K562 (cell line): Measurements from ENCODE around the gene SARS1. TPM values are rescaled to one million over a fixed set of nuclear protein-coding genes. Genes with fewer than 3 reads are reported as not detected.

Source experiments
- BCL6 ChIP-seq: fragments of 250-450 bp; sonication (Bioruptor Pico); IDR thresholded peaks from 2 replicates; pipeline ENCODE4 v1.4.0; 2020
- CBFB ChIP-seq: sonication (generic); formaldehyde crosslinking; IDR thresholded peaks from 2 replicates; pipeline ENCODE4 v1.4.0; 2020; ENCODE audit warnings: mild to moderate bottlenecking, missing genetic modification reagents
- CEBPZ ChIP-seq: fragments of 150-350 bp; IDR thresholded peaks from 2 replicates; pipeline ENCODE4 v1.6.1; 2014; ENCODE audit warnings: low read depth, mild to moderate bottlenecking, low read length, borderline replicate concordance
- ELF4 ChIP-seq: fragments of 450-650 bp; formaldehyde crosslinking; IDR thresholded peaks from 2 replicates; pipeline ENCODE4 v1.4.0; 2022; ENCODE audit warnings: missing genetic modification characterization
- FOXP4 ChIP-seq: sonication (generic); formaldehyde crosslinking; IDR thresholded peaks from 2 replicates; pipeline ENCODE4 v1.8.0; 2022; ENCODE audit warnings: mild to moderate bottlenecking, missing genetic modification reagents, borderline replicate concordance
- IRF1 ChIP-seq: sonication (generic); formaldehyde crosslinking; IDR thresholded peaks from 2 replicates; pipeline ENCODE4 v1.8.0; 2022; ENCODE audit warnings: missing genetic modification reagents, mild to moderate bottlenecking, borderline replicate concordance
- KAT2B ChIP-seq: IDR thresholded peaks from one replicate; pipeline ENCODE4 v1.6.1; 2012; ENCODE audit warnings: low read depth, mild to moderate bottlenecking, control low read depth, inconsistent platforms, low read length, moderate library complexity
- MAFG ChIP-seq: fragments of 450-650 bp; conservative IDR thresholded peaks from 2 replicates; pipeline ENCODE4 v1.6.1; 2016; ENCODE audit warnings: missing genetic modification characterization, missing compliant biosample characterization
- MIER1 ChIP-seq: fragments of 450-650 bp; IDR thresholded peaks from 2 replicates; pipeline ENCODE4 v1.6.1; 2016; ENCODE audit warnings: antibody characterized with exemption, mild to moderate bottlenecking, low read depth
- NCOR1 ChIP-seq: fragments of 450-650 bp; IDR thresholded peaks from 2 replicates; pipeline ENCODE4 v1.6.1; 2016; ENCODE audit warnings: mild to moderate bottlenecking, moderate library complexity
- RUNX1 ChIP-seq: sonication (generic); IDR thresholded peaks from 2 replicates; pipeline ENCODE4 v1.6.1; 2016; ENCODE audit warnings: antibody characterized with exemption, low read depth
- SMC3 ChIP-seq: conservative IDR thresholded peaks from 2 replicates; pipeline ENCODE4 v1.6.1; 2011; ENCODE audit warnings: low read depth, low read length, improper control_type of control experiment; ENCODE audit not compliant: insufficient read depth
- UBTF ChIP-seq, 2 experiments: IDR thresholded peaks; 2 replicates each; pipeline ENCODE4 v1.6.1; 2012; ENCODE audit warnings: improper control_type of control experiment in 2 of 2, low read depth in 2 of 2, low read length in 2 of 2, borderline replicate concordance in 1 of 2
- ZFP36 ChIP-seq: fragments of 150-350 bp; IDR thresholded peaks from 2 replicates; pipeline ENCODE4 v1.6.1; 2018; ENCODE audit warnings: low read length, low read depth; ENCODE audit not compliant: partially characterized antibody
- ZNF133 ChIP-seq: fragments of 250-450 bp; sonication (Bioruptor Pico); IDR thresholded peaks from 2 replicates; pipeline ENCODE4 v1.4.0; 2020; ENCODE audit warnings: mild to moderate bottlenecking
- ZNF436 ChIP-seq: fragments of 250-450, 450-650 bp; sonication (Bioruptor Pico); formaldehyde crosslinking; IDR thresholded peaks from 2 replicates; pipeline ENCODE4 v1.7.0; 2020; ENCODE audit warnings: mild to moderate bottlenecking
- ZNF589 ChIP-seq: fragments of 200-800 bp; sonication (Bioruptor generic); IDR thresholded peaks from 2 replicates; pipeline ENCODE4 v1.6.1; 2016; ENCODE audit warnings: low read depth, missing genetic modification characterization, missing compliant biosample characterization
- ZNF695 ChIP-seq: fragments of 450-650 bp; formaldehyde crosslinking; IDR thresholded peaks from 2 replicates; pipeline ENCODE4 v1.4.0; 2020; ENCODE audit warnings: mild to moderate bottlenecking, moderate library complexity
- polyA plus RNA-seq, 8 experiments: library from polyadenylated mRNA; depleted of rRNA in 4 of 8; stranded (reverse) in 5 of 8; unstranded in 3 of 8; fragments of >200 nt; fragmentation: Nextera tagmentation in 2 of 8; fragmentation: Illumina TruSeq in 1 of 8; extraction: Ambion mirVana in 2 of 8; extraction: Trizol in 1 of 8; gene quantifications; 2 replicates each; pipeline versions ENCODE4 v1.2.1 to v1.2.3, GENCODE V29; 2011 to 2014; ENCODE audit warnings: inconsistent platforms in 1 of 8, missing spikeins in 1 of 8
- total RNA-seq, 7 experiments: library from RNA; depleted of rRNA in 6 of 7; stranded (reverse); fragments of >200 nt in 6 of 7; fragmentation: Illumina TruSeq in 2 of 7; extraction: Trizol in 2 of 7; gene quantifications; 2 replicates each; pipeline versions ENCODE4 v1.2.1 to v1.2.3, GENCODE V29; 2011 to 2021; ENCODE audit warnings: low replicate concordance in 1 of 7

The SARS1 gene
- total and polyA plus RNA-seq, 9 of the 15 experiments (the other 6 are each of a cell fraction or from before 2014, with no cell fraction given), result 221 to 623 (median 254) TPM

- TF ChIP-seq IRF1 (CRISPR knock-in tag) (no peak), ELF4 (CRISPR knock-in tag) (peak; percentile 79), CEBPZ (no peak), ZFP36 (no peak), ZNF695 (CRISPR knock-in tag) (no peak), UBTF (IDR thresholded peaks at IDR 0.05; ENCODE audit: borderline replicate concordance in 1 of 2, low read depth in 2 of 2, low read length in 2 of 2) (no peak), MIER1 (no peak), CBFB (CRISPR knock-in tag) (0 out of 2 replicates have a peak, but pooled peaks have one; percentile 18), NCOR1 (no peak), ZNF436 (peak; percentile 63), FOXP4 (CRISPR knock-in tag) (no peak), ZNF589 (CRISPR knock-in tag) (no peak), RUNX1 (no peak), KAT2B (no peak), ZNF133 (CRISPR knock-in tag) (no peak), BCL6 (CRISPR knock-in tag) (no peak), MAFG (tag) (no peak), SMC3 (no peak)
Measured at GRCh38 chr1:109240158-109241152, 26.7 kb downstream of the SARS1 start (continued).
